Midbrain (tissue), 1 donor: ENCODE data around the gene TMEM82.

Experiments used
- DNase-seq: peaks from one replicate; lab custom pipeline; 2025; lab: John Stamatoyannopoulos, UW

Gene TMEM82

GRCh38 chr1:15736038-15736891 is 6.0 kb upstream of the TMEM82 start, which contains the start of gene SLC25A34:
TSS of gene SLC25A34 (plus strand) at chr1:15736258. CDS start at chr1:15736486, 228 bp downstream.
- peak; percentile 11 for DNase-seq

GRCh38 chr1:15736892-15737261 is 5.4 kb upstream of the TMEM82 start:
- no peak for DNase-seq

GRCh38 chr1:15737324-15738319 is 4.7 kb upstream of the TMEM82 start:
- no peak for DNase-seq

GRCh38 chr1:15738416-15739113 is 3.7 kb upstream of the TMEM82 start:
- no peak for DNase-seq

- no peak for DNase-seq
These were observed 3.0 kb upstream of the TMEM82 start for GRCh38 chr1:15739259-15739658.

- DNase-seq: no peak
These were observed 2.6 kb upstream of the TMEM82 start for GRCh38 chr1:15739745-15740144.

- peak; percentile 43 for DNase-seq
These were observed 1.1 kb upstream of the TMEM82 start for GRCh38 chr1:15740924-15741850.

- no peak for DNase-seq
These were observed 1.9 kb downstream of the TMEM82 start for GRCh38 chr1:15744122-15744679.

GRCh38 chr1:15747378-15747777 is 5.1 kb downstream of the TMEM82 start:
- no peak for DNase-seq

- no peak for DNase-seq
These were observed 6.0 kb downstream of the TMEM82 start for GRCh38 chr1:15748264-15748663.

GRCh38 chr1:15748690-15749398 is 6.5 kb downstream of the TMEM82 start:
- DNase-seq: no peak

- no peak for DNase-seq
These were observed 7.3 kb downstream of the TMEM82 start for GRCh38 chr1:15749399-15750291.

GRCh38 chr1:15750924-15751323 is 8.6 kb downstream of the TMEM82 start:
- DNase-seq: no peak

- DNase-seq: no peak
These were observed 9.4 kb downstream of the TMEM82 start for GRCh38 chr1:15751717-15752116.

GRCh38 chr1:15753776-15754175 is 11.5 kb downstream of the TMEM82 start:
- DNase-seq: no peak

- no peak for DNase-seq
These were observed 12.8 kb downstream of the TMEM82 start for GRCh38 chr1:15755021-15755645.

GRCh38 chr1:15755646-15756040 is 13.3 kb downstream of the TMEM82 start:
- DNase-seq: no peak
